NCI-H748 (cell line): ENCODE data around the gene BATF.
"Not testable (repeated sequence)": the region's sequence is repeated elsewhere in the genome, so short reads cannot be mapped to it uniquely, and the experiment has no call there.

Source experiments
- DNase-seq: peaks from one replicate; lab custom pipeline; 2025; ENCODE audit not compliant: unreplicated experiment; lab: John Stamatoyannopoulos, UW

Gene BATF, protein sequence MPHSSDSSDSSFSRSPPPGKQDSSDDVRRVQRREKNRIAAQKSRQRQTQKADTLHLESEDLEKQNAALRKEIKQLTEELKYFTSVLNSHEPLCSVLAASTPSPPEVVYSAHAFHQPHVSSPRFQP

DNA sequence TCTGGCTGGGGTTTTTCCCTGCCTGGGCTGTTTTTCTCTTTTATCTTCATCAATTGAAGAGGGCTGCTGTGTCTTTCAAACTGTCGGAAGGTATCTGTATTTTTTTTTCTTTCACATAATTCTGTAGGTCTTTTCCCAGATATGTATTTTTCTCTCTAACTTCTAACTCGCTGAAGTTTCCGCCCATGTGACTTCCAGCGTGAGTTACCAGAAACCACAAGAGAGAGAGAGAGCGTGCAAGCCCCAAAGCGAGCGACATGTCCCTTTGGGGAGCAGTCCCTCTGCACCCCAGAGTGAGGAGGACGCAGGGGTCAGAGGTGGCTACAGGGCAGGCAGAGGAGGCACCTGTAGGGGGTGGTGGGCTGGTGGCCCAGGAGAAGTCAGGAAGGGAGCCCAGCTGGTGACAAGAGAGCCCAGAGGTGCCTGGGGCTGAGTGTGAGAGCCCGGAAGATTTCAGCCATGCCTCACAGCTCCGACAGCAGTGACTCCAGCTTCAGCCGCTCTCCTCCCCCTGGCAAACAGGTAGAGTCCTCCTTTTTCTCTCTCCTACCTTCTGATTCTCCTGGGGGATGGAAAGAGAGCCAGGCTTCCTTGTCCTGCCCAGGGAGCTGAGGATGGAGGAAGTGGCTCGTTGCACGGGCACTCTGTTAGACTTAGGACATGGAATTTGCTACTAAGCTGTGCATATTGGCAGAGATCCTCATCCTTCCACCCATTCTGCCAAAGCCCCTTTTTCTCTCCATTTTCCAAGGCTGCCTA lies at the start of gene BATF:
TSS of gene BATF (plus strand) at position 246 of the 759 bp plus-strand sequence. CDS start at position 460, 214 bp downstream.
- no peak for DNase-seq

GRCh38 chr14:75474127-75474526 lies 48.1 kb upstream of the BATF start:
- not testable (repeated sequence) for DNase-seq

- DNase-seq: peak; percentile 73
Observed at GRCh38 chr14:75476274-75476995, 45.8 kb upstream of the BATF start.

GRCh38 chr14:75477881-75478280 lies 44.4 kb upstream of the BATF start:
- no peak for DNase-seq

- no peak for DNase-seq
Observed at GRCh38 chr14:75479770-75480600, 42.3 kb upstream of the BATF start.

DNA sequence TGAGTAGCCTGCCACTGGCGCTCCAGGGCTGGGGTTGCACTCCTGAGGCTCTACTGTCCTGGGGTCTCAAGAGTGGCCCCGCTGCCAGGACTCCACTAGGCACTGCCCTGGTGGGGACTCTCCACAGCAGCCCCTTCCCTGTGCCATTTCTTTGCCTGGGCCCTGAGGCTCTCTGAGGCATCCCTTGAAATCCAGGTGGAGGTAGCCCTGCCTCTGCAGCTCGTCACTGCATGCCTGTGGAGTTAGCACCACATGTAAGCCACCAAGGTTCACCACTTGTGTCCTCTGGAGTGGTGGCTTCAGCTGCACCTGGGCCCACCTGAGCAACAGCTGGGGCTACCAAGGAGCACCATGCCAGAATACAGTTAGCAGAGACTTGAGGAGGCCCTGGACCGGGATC lies 39.9 kb upstream of the BATF start:
- no peak for DNase-seq

DNA sequence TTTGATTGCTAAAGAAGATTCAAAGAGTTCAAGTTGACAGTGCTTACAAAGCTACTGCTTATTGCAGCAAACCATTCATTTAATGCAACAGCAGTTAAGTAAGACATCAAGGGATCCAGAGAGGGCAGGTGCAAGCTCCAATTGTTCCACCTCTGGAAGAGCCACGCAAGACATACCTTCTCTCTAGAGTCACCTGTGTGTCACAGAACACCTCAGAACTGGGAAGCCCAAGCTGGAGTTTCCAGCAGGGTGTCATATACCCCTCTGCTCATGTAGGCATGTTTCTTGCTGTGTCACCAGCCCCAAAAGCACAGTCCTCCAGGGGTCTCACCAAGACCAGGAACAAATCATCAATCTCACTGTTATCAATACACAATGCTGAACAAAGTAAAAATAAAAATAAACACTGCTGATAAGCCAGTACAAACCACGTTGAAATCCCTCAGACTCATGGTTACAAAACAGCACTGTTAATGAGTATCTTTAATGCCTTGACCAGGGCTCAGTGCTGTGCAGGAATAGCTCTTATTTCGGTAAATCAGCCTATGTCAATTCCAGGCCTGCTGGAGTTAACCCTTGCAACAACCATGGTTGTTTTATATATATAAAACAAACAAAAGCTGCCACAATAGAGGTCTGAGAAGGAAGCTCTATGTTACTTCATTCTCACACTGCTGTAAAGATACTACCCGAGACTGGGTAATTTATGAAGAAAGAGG lies 37.4 kb upstream of the BATF start:
- no peak for DNase-seq

DNA sequence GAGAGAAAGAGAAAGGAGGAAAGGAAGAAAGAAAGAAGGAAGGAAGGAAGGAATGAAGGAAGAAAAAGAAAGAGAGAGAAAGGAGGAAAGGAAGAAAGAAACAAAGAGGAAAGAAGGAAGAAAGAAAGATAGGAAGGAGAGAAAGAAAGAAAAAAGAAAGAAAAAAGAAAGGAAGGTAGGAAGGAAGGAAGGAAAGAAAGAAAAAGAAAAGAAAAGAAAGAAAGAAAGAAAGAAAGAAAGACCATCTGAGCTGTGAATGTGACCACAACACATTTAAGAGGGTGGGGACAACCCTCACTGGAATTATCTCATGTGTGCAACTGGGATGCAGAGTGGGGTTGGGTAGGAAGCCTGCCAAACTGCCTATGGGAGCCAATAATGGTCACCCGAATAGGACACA lies 36.0 kb upstream of the BATF start:
- DNase-seq: no peak

- DNase-seq: no peak
Observed at GRCh38 chr14:75487155-75487671, 35.1 kb upstream of the BATF start.

GRCh38 chr14:75489480-75489837 lies 32.8 kb upstream of the BATF start:
- no peak for DNase-seq

GRCh38 chr14:75491376-75491978 lies 30.8 kb upstream of the BATF start:
- DNase-seq: no peak

- no peak for DNase-seq
Observed at GRCh38 chr14:75492832-75493591, 29.3 kb upstream of the BATF start.

GRCh38 chr14:75493592-75494087 lies 28.6 kb upstream of the BATF start:
- no peak for DNase-seq

DNA sequence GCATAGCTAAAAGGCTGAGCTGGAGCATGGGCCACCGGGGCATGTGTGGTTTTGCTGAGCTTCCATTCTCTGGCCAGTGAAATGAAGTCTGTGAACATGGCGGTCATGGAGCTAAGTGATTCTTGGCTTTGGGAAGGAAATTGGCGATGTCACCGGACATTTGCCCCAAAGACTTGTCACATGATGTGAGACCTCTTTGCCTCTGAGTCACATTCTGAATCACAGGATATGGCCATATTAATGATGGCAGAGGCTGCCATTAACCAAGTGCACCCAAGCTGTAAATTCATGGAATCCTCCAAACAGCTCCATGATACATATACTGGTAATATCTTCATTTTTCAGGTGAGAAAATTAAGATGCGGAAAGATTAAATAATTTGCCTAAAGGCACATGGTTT lies 27.4 kb upstream of the BATF start:
- no peak for DNase-seq

DNA sequence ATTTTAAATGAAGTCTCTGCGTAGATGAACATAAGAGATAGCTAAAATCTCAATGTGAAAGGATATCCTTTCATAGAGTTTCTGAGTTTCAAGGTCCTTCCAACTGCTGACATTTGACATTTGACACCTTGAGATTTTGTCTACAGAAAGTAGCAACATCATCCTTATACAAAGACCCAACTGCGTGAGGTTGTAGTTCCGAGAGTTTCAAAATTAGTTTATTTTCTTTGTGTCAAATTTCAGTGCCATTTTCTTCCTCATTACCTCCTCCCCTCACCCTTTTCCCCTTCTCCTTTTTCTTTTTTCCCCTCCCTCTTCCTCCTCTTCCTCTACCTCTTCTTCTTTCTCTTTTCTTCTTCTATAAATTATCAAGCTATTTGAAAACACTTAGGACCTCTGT lies 26.9 kb upstream of the BATF start:
- DNase-seq: no peak

DNA sequence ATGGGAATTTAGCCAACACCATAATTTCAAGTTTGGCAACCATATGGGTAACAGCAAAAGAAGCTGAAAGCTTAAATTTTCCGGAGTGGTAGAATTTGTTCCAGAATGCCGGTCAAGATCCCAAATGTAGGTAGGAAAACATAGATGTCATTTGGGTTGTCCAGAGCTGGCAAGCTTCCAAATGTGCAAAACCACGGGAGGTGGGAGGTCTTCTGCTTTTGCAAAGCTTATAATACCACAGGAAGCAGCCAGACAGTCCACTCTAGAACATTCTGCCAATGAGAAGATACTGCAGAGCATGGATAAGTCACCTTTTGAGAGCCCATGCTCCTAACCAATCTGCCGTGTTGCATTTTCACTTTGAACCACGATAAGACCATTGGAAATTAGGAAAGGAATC lies 26.4 kb upstream of the BATF start:
- no peak for DNase-seq

GRCh38 chr14:75496755-75497154 lies 25.5 kb upstream of the BATF start:
- DNase-seq: no peak

DNA sequence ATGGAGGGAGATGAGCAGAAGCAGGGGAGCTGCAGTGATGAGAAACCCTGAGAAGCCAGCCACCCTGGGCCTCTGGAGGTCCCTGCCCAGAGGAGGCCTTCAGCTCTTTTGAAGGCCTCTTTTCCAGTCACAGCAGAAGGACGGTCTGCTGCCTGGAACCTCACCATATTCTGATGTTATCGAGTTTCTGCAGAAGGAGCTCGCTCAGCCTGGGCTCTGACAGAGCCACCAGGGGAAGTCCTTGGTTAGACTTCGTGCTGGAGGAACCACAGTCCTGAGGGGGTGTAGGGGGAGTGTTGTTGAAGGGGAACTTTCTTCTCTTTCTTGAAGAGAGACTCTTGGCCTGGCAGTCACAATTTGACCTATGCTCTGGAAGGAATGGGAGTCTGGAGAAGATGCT lies 25.1 kb upstream of the BATF start:
- no peak for DNase-seq

- no peak for DNase-seq
Observed at GRCh38 chr14:75497701-75498100, 24.6 kb upstream of the BATF start.
